ENCODE data around the gene KRT6A.

DNA sequence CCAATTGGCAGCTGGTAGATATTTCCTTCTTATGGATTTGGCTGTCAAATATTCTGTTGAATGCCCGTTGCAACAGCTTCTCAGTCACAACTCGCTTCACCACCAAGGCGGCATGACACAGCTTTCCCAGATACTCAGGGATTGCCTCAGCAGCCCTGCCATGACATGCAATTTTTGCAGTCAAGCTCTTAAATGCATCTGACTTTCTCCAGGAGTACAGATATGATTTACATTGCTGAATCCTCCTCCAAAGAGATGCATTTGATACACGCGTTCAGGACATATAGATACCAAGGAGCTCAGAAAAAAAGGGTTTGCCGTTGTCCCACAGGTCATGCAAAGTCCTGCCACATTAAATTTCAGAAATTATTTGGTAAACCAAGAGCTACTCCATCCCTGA, 20.7 kb upstream of the KRT6A start:
- TF ChIP-seq EZH2phosphoT487 (IDR thresholded peaks at IDR 0.05; ENCODE audit: borderline replicate concordance), result no peak
- TF ChIP-seq, protein P1, sequence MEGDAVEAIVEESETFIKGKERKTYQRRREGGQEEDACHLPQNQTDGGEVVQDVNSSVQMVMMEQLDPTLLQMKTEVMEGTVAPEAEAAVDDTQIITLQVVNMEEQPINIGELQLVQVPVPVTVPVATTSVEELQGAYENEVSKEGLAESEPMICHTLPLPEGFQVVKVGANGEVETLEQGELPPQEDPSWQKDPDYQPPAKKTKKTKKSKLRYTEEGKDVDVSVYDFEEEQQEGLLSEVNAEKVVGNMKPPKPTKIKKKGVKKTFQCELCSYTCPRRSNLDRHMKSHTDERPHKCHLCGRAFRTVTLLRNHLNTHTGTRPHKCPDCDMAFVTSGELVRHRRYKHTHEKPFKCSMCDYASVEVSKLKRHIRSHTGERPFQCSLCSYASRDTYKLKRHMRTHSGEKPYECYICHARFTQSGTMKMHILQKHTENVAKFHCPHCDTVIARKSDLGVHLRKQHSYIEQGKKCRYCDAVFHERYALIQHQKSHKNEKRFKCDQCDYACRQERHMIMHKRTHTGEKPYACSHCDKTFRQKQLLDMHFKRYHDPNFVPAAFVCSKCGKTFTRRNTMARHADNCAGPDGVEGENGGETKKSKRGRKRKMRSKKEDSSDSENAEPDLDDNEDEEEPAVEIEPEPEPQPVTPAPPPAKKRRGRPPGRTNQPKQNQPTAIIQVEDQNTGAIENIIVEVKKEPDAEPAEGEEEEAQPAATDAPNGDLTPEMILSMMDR (conservative IDR thresholded peaks at IDR 0.05; ENCODE audit: low read length), result no peak
